NCI-H446 treated with DMSO at 0.1 percent for 48 hours (cell line): ENCODE measurements around the gene SQSTM1.
A peak's percentile ranks its signal among the peaks of the same experiment; 100 is the strongest.
"Not testable (repeated sequence)": the region's sequence is repeated elsewhere in the genome, so short reads cannot be mapped to it uniquely, and the experiment has no call there.

ENCODE experiments used
- DNase-seq: peaks from one replicate; lab custom pipeline; 2025; lab: John Stamatoyannopoulos, UW

Gene SQSTM1

GRCh38 chr5:179858586-179859427, 38.1 kb downstream of the SQSTM1 start, which contains the start of gene MRNIP:
Gene MRNIP, minus strand, starts transcription at chr5:179858817. Its CDS starts 21 bp downstream, at chr5:179858796.
- DNase-seq = peak; percentile 81

GRCh38 chr5:179860301-179860700, 39.6 kb downstream of the SQSTM1 start:
- no peak for DNase-seq

- DNase-seq = no peak
Observed at GRCh38 chr5:179862296-179862695, 41.6 kb downstream of the SQSTM1 start.

- no peak for DNase-seq
Observed at GRCh38 chr5:179862891-179863290, 42.2 kb downstream of the SQSTM1 start.

DNA sequence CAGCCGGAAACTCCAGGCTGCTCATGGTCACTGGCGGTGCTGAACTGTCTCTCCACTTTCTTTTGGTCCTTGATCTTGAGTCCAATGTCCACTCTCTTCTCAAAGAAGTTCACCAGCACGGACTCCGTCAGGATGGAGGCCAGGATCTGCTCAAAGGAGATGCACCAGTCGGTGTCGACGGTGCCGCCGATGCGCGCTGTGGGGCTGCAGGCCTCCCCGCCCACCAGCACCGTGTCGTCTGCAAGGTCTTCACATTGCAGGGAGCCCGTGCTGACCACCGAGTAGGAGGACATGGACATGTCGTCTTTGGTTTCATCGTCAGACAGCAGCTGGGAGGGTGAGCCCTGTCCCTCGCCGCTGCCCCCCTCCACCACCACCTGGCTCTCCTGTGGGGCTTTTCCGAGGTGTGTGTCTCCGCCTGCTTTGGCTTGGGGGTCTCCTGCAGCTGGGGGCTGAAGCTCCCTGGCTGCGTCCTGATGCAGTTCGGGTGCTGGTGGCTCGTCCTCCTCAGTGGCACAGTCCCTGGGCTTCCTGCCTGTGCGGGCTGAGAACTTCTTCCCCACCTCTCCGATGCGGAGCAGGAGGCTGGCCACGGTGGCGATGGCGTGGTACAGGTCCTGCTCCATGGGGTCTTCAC, 42.9 kb downstream of the SQSTM1 start:
- no peak for DNase-seq

DNA sequence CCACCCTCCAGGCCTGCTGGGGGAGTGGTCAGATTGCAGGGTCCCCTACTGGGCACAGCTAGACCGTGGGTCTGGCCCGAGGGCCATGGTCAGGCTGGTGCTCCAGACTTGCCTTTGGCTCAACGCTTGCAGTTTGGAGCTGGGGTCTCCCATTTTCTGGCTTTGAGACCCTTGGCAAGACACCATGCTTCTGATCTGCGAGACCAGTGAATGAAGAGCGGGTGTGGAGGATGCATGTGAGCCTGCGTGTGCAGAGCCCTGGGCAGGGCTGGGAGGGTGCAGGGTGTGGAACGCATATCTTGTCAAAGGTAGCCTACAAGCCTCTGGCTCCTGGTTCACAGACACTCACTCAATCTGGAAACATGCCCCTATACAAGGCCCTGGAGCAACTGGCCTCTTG, 44.0 kb downstream of the SQSTM1 start:
- DNase-seq = no peak

DNA sequence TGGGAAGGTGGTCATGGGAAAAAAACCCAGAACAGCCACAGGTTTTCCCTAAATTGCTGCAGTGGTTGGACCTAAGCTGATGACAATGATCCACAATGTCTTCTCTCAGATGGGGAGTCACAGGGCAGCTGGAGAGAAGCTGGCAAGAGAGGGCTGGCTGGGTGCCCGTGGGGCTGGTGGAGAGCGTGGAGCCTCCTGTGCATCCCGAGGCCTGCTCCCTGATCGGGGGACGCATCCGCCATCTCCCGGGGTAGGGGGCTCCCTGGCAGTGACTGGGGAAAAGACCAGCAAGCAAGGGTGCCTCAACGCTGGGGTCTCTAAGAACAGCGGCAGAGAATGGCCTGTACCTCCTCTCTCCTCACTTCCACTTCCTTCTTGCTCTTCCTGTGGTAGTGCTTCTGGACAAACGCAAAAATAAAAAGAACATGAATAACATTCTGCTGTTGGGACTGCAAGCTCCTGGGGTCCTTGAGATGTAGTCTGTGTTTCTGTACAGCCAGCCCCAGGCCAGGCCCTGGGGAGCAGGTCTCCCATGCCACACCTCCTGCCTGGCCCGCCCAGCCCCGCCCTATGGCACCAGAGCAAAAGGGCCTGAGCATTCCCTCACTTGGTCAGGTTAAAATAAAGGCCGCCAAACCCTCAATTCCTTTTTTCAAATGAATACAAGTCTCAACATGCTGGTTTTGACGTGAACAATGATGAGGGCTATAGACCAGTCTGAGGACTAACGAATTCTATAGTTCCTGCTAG, 45.0 kb downstream of the SQSTM1 start:
- no peak for DNase-seq

GRCh38 chr5:179866241-179867078, 45.8 kb downstream of the SQSTM1 start:
- no peak for DNase-seq

- DNase-seq = no peak
Observed at GRCh38 chr5:179867079-179867465, 46.4 kb downstream of the SQSTM1 start.

- no peak for DNase-seq
Observed at GRCh38 chr5:179867476-179867875, 46.8 kb downstream of the SQSTM1 start.

DNA sequence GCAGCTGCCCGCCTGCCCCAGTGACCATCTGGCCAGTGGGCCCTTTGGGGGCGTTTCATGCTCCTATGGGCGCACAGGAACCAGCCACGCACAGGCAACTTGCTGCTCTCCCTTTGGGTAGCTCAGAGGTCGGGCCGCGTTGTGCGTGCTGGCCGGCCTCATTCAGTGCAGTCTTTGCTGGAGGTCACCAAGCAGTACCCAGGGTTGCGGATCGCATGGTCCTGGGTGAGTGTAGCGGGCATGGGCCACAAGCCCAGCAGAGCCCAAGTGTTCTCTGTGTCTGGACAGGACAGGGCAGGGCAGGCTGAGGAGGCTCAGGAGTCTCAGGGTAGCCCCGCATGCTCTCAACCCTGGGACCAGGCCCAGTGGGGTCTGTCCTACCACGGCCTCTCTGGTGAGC, 47.8 kb downstream of the SQSTM1 start:
- DNase-seq = no peak

- no peak for DNase-seq
Observed at GRCh38 chr5:179869101-179869500, 48.4 kb downstream of the SQSTM1 start.

DNA sequence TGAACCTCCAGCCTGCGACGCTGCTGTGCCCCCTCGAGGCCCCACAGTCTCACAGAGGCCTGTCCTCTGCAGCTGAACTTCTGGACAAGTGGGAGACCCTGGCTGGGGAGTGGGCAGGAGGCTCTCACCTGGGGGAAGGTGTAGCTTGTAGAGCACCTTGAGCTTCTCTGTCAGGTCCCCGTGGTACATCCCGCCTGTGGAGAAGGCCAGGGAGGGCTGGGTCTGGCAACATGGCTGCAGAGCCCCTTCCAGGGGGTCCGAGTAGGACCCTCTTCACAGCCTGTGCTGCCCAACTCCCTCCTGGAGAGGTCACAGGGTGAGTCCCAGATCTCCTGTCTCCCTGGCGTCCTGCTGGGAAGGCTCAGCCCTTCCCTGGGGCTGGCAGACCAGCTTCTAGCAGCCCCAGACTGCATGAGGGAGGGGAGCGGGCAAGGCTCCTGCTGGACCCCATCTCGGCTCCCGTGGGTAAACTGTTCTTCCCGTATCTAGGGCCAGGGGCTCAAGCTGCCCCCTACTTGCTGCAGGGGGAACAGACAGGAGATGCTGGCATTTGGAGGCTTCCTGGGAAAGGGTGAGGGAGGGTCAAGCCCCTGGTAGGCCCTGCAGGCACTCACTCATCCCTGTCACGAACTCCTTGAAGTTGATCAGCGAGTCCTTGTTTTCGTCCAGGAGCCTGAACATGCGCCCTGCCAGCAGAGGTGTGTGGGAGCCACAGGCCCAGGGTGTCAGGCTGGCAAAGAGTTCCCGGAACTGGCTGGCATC, 49.1 kb downstream of the SQSTM1 start:
- no peak for DNase-seq

DNA sequence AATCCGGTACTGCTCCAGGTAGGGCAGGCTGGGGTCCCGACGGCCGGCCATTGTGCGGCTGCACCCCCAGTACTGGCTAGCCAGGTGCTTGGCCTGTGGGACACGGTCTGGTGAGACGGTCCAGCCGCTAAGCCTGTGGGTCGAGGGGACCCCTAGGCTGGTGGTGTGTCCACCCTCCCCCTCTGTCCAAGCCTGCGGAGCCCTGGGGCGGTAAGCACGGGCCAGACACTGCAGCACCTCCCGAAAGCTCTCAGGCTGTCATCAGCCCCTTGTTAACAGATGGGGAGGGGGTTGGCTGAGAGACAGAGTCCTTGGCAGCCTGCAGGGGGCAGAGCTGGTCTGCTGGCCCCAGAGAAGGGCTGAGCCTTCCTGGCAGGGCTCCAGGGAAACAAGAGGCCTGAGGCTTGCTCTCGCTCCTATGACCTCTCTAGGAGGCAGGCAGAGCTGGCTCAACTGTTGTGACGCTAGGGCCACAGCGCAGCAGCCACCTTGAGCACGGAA, 49.7 kb downstream of the SQSTM1 start:
- DNase-seq = peak; percentile 2

DNA sequence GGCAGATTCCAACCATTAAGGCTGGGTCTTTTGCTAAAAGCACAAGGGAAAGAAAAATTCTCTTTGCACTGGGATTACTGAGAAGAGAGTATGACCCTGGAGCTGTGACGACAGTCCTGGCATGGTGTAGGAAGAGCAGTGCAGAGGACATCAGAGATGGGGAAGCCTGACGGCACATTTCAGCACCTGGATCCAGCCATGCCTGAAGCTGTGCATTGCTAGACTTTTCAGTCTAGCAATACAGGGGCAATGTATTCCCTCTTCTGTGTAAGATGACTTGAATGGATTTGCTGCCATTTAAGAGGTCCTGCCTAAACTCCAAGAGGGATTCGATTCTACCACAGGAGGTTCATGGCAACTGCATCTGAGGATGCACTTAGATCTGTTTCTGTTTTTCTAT, 50.2 kb downstream of the SQSTM1 start:
- no peak for DNase-seq

- not testable (repeated sequence) for DNase-seq
Observed at GRCh38 chr5:179871533-179871932, 50.8 kb downstream of the SQSTM1 start.

- DNase-seq = no peak
Observed at GRCh38 chr5:179872055-179872827, 51.5 kb downstream of the SQSTM1 start.

DNA sequence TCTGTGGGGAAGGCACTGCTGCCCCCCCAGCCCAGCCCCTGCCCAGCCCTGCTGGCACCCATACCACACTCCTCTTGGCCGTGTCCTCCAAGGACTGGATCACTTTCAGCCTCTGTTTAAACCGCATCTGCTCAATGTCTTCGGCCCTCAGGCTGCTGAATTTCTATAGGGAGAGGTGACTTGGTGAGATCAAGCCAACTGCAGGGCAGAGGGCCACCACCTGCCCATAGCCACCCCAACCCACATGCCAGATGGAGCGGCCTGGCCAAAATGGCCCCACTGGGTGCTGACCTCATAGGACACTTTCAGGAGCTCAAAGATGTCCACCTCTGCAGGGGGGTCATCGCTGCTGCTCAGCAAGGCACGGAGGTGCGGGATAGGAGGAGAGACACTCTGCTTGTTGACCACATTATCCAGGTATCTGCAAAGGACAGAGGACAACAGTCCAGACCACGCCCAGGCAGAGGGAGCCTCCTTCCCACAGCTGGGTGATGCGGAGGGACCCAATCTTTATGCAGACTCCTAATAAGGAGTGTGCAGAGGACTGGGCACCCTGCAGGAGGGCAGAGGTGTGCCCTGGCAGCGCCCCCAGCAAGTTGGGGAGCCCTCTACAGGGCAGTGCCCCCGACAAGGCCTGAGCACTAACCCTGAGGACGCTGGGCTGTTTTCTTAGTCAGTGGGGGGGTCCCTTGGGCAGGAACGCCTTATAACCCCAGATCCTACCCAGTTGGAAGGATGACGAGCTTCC, 52.3 kb downstream of the SQSTM1 start:
- no peak for DNase-seq

DNA sequence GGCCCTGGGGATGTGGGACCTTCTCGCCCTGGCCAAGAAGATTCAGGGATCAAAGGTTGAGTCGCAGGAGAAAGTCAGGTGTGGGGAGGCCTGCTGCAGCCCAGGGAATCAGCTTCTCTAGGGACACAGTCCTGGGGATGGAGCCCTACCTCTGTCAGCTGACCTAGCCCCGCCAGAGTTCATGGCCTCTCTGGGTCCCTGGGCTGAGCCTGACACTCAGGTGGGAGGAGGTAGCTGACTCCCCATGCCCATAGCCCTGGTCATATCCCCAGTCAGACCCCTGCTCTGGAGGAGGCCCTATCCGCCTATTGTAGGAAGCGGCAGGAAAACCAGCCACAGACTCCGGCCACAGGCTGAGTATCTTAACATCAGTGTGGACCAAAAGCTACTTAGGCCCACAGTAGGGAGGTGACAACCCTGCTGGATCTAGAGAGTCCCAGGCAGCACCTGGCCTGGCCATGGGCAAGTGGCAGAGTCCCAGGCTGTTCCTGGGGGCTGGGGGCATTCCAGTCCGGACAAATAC, 52.9 kb downstream of the SQSTM1 start:
- no peak for DNase-seq
